ENCODE measurements around the gene ALDH1L2. TPM values are rescaled to one million over a fixed set of nuclear protein-coding genes. Genes with fewer than 3 reads are reported as not detected.

ALDH1L2 gene
- total RNA-seq, 4 donors from 2014 or later, result 0.77 to 21.4 (median 3.0) TPM

DNA sequence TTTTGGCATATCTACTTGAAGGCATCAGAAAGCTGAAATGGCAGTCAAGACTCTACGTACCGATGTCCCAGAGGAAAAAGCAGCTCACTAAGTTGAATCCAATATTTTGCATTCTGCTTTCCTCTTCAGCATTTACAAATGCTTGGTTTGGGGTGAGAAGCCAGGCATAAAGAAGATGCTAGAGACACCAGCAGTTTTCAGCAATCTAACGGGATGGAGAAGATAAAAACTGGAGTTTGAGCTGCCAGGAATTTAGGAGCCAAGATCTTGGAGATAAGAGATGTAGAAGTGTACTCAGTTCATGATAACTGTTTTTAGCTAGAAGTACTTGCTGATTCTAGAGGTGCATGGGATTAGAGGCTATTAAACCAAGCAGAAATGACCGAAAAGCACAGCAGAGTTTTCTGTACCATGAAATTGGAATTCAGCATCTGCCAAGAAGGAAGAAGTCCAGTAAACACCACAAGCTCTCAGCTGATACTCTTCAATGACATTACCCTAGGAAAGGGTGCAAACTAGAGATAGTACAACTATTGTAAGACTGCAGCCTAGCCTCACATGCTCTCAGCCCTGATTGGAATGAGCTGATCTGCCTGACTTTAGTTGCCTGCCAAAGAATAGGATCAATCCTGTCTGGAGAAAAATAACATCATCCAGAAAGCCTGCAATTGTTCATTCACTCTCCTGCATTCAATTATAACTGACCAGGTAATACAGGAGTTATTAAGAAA, 7.4 kb upstream of the ALDH1L2 start:
- Histone ChIP-seq H3K4me1 (no peaks in the 10 kb centered on the region), H3K36me3 (no peaks in the 10 kb centered on the region), H3K27me3 (no peaks in the 10 kb centered on the region), H3K9me3 (peaks cover 0 to 3% of the 10 kb centered on the region in 2 donors), H3K27ac (no peak overlapping the region), H3K4me3 (no peak overlapping the region)
- no peak for TF ChIP-seq POLR2A (IDR thresholded peaks at IDR 0.05)
- TF ChIP-seq, protein P1, sequence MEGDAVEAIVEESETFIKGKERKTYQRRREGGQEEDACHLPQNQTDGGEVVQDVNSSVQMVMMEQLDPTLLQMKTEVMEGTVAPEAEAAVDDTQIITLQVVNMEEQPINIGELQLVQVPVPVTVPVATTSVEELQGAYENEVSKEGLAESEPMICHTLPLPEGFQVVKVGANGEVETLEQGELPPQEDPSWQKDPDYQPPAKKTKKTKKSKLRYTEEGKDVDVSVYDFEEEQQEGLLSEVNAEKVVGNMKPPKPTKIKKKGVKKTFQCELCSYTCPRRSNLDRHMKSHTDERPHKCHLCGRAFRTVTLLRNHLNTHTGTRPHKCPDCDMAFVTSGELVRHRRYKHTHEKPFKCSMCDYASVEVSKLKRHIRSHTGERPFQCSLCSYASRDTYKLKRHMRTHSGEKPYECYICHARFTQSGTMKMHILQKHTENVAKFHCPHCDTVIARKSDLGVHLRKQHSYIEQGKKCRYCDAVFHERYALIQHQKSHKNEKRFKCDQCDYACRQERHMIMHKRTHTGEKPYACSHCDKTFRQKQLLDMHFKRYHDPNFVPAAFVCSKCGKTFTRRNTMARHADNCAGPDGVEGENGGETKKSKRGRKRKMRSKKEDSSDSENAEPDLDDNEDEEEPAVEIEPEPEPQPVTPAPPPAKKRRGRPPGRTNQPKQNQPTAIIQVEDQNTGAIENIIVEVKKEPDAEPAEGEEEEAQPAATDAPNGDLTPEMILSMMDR (IDR thresholded peaks at IDR 0.05), result no peak
- no peak for DNase-seq
- intact Hi-C loops (cut with DNase I; ENCODE audit: low total_unique reads), result no loop called here

DNA sequence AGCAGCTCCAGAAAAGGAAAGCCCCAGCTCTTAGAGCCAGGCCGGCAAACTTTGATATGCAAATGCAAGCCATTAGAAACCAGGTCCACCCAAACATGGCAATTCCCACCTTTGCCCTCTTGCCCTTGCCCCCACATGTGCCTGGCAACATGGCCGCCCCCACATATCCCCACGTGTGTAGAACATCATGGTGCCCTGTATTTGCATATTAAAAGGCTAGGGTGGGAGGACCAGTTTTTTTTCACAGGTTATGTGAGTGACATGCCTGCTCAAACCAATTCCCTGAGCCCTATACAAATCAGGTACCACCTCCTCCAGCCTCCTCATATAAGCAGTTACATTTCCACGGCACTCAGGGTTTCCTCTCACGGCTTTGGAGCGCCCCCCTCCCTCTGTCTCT, 6.1 kb upstream of the ALDH1L2 start:
- no peak for DNase-seq
- TF ChIP-seq POLR2A (IDR thresholded peaks at IDR 0.05), result no peak
- TF ChIP-seq, protein P1 (IDR thresholded peaks at IDR 0.05), result no peak
- no peaks in the 10 kb centered on the region for H3K36me3 ChIP-seq
- H3K27me3 ChIP-seq, result no peaks in the 10 kb centered on the region
- H3K4me3 ChIP-seq, result no peak overlapping the region
- no peaks in the 10 kb centered on the region for H3K4me1 ChIP-seq
- peaks cover 0 to 3% of the 10 kb centered on the region in 2 donors for H3K9me3 ChIP-seq
- intact Hi-C loops (cut with DNase I; ENCODE audit: low total_unique reads), result no loop called here
- H3K27ac ChIP-seq, result no peak overlapping the region

DNA sequence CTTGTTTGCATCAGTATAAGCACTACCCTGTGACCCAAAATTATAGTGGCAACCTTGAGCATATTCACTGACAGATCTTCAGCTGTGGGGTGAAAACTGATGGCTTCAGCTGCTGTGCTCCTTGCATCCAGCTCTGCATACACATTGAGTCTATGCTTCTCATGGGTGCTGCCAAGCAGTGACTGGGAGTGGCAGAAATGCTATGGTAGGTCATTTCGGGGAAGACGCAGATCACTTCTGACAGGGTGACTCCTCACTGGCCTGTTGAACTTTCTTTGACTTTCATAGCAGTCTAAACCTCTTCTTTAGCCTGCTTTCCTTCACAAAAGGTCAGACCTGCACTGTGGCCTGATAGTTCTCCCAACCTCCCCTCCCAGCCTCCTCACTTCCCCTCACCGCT, 5.6 kb upstream of the ALDH1L2 start:
- TF ChIP-seq, protein P1 (IDR thresholded peaks at IDR 0.05), result no peak
- TF ChIP-seq POLR2A (IDR thresholded peaks at IDR 0.05), result no peak
- intact Hi-C loops (cut with DNase I; ENCODE audit: low total_unique reads), result no loop called here

DNA sequence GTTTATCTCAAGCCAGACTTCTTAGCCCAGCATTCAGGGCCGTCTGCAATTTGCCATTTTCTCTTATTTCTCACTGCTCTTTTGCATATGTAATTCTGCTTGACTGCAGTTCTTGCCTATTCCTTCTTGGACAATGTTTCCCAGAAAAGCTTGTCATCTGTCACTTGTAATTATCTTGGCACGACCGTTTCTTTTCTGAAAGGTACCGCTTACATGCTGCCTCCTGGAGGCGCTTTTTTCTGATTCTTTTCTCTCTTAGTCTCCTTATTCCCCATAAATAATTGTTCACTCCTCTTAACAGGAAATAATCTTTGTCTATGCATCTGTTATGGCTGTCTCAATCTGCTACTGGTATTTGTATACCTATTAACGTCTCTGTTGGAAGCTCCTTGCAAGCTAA, 1.2 kb upstream of the ALDH1L2 start:
- no peak for DNase-seq
- Histone ChIP-seq H3K27me3 (no peaks in the 10 kb centered on the region), H3K9me3 (no peaks in the 10 kb centered on the region), H3K4me1 (no peaks in the 10 kb centered on the region), H3K27ac (no peak overlapping the region), H3K4me3 (no peak overlapping the region), H3K36me3 (no peaks in the 10 kb centered on the region)
- TF ChIP-seq POLR2A (IDR thresholded peaks at IDR 0.05), result no peak
- TF ChIP-seq, protein P1 (IDR thresholded peaks at IDR 0.05), result no peak
- intact Hi-C loops (cut with DNase I; ENCODE audit: low total_unique reads), result no loop called here

More for the DNA sequence above, 5.6 kb upstream of the ALDH1L2 start:
- H3K9me3 ChIP-seq, result peaks cover 0 to 1% of the 10 kb centered on the region in 2 donors
- no peak overlapping the region for H3K4me3 ChIP-seq
- DNase-seq, result no peak
- no peaks in the 10 kb centered on the region for H3K36me3 ChIP-seq
- no peaks in the 10 kb centered on the region for H3K4me1 ChIP-seq
- no peak overlapping the region for H3K27ac ChIP-seq
- H3K27me3 ChIP-seq, result no peaks in the 10 kb centered on the region

DNA sequence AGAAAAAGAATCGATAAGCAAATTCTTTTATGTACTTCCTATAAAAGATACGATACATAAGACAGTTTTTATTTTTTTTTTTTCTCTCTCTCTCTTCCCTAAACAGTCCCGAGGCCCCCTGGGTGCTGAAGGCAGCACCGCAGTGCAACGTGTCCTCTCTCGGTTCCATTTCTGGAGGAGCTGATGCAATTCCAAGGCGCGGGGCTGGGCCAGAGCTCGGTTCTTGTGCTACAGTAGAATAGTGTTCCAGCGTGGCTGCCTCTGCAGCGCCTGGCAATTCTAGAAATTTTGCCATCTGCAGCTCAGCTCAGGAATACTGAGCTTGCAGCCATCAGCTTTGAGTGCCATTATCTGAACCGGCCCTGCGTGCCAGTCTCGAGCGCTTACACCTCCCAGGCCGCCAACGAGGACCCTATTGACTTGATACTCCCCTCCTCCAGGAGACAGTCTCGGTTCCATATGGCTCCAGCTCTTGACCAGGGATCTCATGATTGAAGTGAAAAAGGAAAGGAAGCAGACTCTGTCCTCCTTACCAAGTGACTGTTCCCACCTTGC, 630 bp downstream of the ALDH1L2 start:
- H3K4me3 ChIP-seq, result peak overlapping the region; percentile 48 to 51
- intact Hi-C loops (cut with DNase I; ENCODE audit: low total_unique reads), result no loop called here
- peak; percentile 48 to 58 for DNase-seq
- no peak for TF ChIP-seq POLR2A (IDR thresholded peaks at IDR 0.05)
- TF ChIP-seq, protein P1 (IDR thresholded peaks at IDR 0.05), result no peak
- no peaks in the 10 kb centered on the region for H3K4me1 ChIP-seq
- H3K27me3 ChIP-seq, result no peaks in the 10 kb centered on the region
- H3K27ac ChIP-seq, result peak overlapping the region; percentile 28 to 41
- H3K9me3 ChIP-seq, result no peaks in the 10 kb centered on the region
- no peaks in the 10 kb centered on the region for H3K36me3 ChIP-seq
